COR-L47 (cell line): ENCODE results near the gene CRYBA1.

Experiments used
- DNase-seq: peaks from one replicate; lab custom pipeline; 2025; lab: John Stamatoyannopoulos, UW

The CRYBA1 gene

DNA sequence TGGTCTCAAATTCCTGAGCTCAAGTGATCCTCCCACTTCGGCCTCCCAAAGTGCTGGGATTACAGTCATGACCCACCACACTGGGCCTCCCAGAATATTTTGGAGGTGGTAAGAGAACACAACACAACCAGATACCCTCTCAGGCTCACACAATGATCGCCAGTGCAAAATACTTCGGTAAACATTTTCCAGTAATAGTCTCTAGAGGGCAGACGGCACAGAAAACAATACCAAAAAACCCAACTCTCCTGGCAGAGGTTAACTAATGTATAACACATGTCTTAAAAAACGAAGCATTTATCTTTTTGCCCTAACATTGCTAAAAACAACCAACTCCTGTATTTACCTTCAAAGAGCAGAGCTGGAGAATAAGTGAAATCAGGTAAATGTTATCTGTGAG is 36.8 kb downstream of the CRYBA1 start:
- DNase-seq, result no peak

DNA sequence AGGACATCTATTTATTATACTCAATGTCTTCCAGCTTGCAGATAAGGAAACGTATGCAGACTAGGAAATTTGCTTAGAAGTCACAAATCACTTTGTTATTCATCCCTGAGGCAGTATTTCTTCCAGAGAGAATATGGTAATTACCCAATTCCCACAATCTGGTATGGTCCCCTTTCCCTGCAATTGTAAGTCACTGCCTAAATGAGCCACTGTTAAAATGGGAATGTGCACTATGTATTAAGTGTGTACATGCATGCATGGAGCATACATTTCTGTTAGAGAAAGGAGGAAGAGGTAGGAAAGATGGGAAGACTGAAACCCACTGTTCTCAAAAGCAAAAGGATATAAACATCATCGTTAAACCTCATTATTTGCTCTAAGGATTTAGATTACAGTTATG is 37.3 kb downstream of the CRYBA1 start:
- no peak for DNase-seq

GRCh38 chr17:29289852-29290251 is 43.2 kb downstream of the CRYBA1 start:
- no peak for DNase-seq

- peak; percentile 48 for DNase-seq
Observed at GRCh38 chr17:29291163-29291752, 44.6 kb downstream of the CRYBA1 start.

DNA sequence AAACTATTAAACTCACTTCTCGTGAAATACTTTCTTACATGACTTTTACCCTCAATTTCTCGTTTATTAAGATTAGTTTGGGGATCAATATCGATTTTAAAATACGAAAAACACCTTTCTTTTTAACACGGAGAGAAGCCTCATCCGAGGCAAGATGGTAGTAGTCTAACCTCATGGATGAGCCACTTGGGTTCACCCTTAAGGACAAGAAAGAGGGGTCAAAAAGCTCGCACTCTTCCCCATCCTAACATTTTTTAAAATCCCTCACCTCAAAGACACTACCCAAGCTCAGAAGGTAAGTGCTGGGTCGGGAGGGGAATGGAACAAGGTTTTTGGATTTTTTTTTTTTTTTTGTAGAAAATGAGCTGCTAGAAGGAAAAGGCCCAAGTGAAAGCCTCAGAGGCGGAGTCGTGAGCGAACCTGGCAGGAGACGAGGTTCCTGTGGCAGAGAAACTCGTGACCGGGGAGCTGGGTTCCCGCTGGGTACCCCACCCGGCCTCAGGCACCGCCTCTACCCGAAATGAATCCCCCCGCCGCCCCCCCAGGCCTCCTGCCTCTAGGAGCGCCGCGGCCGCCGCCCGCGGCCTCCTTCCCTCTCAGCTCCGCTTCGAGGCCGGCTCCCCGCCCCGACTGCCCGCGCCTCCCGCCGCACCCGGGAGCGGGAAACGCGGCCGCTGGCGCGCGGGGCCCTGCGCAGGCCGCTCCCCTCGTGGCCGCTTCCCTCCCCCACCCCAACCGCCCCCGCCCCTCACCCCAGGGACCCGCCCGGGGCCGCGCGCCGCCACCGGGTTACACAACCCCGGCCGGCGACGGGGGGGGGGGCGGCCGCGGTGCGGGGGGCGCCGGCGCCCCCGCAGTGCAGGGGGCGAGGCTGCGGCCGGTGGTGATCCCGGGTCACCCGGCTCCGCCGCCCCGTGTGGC is 45.7 kb downstream of the CRYBA1 start:
- peak; percentile 57 for DNase-seq

DNA sequence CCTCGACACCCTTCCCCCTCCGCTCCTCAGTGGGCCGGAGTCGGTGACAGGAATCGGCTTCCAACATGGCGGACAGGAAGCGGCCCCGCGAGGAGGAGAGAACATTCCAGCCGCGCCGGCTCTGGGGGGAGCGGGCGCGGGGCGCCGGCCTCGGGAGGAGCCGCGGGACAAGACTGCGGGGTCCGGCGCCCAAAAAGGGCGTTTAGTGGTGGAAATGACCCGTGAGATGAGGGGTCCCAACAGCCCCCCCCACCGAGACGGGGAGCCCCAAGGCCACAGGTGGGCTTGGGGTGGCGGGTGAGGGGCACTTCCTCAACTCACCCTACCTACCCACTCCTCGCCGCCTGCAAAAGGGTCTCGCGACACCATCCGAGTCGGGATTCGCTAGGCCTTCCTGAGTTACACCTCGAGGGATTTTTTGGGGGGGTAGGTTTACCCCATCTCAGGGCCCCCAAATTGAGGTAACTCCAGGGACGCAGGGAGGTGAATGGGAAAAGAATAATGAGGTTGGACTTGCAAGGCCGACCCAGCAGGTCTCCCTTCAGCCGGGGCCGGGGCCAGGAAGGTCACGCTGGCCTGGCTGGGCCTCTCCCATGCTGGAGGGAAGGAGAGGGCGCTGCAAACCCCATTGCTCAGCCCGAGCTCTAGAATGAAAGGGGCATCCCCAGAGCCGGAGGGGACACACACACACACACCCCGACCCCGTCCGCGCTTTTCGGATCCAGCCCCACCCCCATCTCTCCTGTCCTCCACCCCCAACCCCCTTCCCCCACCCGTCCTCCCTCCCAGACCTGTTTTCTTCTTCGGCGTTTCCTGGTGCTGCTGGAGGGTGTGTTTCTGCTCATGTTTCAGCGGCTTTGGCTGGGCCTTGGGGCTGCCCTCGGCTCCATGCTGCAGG is 46.6 kb downstream of the CRYBA1 start:
- DNase-seq, result peak; percentile 50

DNA sequence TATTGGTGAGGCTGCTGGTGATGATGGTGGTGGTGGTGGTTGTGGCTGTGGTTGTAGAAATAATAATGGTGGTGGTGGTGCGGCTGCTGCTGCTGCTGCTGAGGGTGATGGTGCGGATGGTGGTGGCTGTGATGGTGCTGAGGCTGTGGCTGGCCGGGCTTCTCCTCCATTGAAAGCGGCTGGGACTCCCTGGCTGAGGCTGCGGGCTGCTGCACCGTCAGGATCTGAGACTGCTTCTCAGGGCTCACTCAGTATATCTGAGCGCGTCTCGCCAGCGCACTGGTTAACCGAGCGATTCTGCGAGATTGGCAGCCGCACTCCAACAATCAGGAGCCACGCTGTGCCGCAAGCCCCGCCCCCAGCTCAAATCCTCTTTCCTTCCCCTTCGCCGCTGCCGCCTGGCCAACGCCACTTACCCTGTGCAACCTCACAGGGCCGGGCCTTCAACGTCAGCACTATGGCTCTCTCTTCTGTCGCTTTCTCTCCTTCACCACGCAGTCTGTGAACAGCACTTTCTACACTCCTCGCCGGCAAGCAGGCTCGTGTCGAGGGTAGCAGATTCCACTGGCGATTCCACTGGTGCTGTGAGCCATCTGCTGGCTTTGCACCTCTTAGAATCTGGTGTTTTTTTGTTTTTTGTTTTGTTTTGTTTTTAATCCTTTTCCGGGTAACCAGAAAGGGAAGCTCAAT is 47.4 kb downstream of the CRYBA1 start, which contains the start of gene NUFIP2:
TSS of gene NUFIP2 (minus strand) at position 259 of the 690 bp plus-strand sequence. CDS start at position 170, 89 bp downstream.
- peak; percentile 99 for DNase-seq

DNA sequence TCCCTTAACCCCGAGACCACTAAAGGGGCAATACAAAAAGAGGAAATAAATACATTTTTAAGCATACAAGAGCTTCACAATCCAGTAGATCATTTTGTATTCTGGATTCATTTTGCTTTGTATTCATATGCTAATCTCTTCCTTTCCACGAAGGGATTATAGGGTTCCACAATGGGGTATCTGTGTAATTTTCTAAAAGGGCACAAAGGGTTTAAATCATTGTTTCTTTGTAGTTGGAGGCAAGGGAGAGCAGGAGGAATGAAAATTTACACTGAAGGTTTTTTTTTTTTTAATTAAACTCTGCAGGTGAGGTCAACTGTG is 47.9 kb downstream of the CRYBA1 start:
- DNase-seq, result no peak

DNA sequence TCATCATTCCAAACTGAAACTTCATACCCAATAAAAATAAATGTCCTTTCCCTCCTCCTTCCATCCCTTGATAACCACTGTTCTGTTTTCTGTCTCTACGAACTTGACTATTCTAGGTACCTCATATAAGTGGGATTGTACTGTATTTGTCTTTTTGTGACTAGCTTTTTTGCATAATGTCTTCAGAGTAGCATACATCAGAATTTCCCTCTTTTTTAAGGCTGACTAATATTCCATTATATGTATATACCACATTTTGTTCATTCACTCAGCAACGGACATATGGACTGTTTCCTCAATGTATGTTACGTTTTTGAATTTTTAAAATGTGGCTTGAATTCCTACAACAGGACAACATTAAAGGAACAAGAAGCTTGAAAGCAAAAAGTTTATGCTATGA is 48.8 kb downstream of the CRYBA1 start:
- no peak for DNase-seq

- DNase-seq, result no peak
Observed at GRCh38 chr17:29299031-29299430, 52.4 kb downstream of the CRYBA1 start.

DNA sequence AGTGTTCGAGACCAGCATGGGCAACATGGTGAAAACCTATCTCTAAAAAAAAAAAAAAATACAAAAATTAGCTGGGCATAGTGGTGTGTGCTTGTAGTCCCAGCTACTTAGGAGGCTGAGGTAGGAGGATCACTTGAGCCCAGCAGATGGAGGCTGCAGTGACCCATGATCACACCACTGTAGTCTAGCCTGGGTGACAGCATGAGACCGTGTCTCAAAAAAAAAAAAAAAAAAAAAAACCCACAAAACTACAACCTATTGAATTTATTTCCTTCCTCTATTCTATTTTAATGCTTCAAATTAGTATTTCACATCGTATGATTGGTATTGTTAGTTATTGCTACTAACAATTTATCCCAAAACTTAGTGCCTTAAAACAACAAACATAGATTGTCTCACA is 56.7 kb downstream of the CRYBA1 start:
- DNase-seq, result no peak
